ENCODE results near the gene CIT.
A peak's percentile ranks its signal among the peaks of the same experiment; 100 is the strongest.

The CIT gene

DNA sequence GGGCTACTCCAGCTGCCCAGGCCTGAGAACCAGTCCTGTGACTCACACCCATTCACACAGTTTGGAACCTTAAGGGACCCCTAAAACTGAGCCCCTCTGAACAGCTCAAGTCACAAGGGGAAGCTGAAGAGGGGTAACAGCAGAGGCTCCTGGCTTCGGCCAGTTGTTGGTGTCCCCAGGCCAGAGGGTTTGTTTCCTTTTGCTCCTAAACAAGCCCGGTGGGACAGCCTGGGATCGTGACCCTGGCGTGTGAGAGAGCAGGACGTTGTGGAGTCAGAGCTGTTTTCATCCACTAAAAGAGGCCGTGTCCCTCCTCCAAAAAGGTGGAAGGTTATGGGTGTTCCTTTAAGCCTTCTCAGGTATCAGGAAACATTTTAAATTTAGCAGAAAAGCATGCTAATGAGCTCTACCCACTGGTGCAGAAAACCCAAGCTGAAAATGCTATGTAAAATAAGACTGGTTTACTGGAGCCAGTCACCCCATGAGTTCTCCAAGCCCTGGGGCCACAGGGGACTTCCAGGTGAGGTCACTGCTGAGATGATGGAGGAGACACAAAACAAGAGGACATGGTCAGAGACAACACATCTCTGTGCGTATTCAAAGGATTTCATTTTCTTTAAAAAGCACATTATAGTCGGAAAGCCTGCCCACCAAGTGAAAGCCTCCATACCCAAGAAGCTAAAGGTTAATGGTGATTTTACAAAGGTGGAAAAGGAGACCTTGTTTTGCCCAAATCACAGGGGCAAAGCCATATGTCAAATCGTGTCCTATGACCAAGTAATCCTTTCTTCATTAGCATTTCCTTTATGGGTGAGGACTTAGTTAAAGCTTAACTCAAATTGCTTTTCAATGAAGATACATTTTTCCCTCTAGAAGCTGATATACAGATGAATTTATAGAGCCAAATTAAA, 195.1 kb downstream of the CIT start:
- DNase-seq: no peak

DNA sequence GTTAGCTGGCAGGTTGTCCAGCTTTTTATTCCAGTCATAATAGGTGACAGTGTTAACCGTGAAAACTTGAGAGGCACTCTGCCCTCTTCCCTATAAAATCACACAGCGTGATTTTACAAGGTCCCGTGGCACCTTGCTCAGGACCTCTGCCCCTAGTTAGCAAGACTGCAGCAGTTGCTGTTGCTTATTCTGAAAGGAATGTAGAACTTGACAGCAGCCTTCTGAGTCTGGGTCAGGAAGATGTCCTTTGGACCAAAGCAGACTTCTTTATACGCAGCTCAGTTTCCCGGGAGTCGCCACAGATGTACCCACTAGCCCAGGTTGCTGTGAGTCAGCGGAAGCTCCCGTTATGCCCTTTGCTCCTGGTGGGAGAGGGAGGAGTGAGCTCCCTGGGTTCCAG, 196.0 kb downstream of the CIT start:
- DNase-seq: no peak

DNA sequence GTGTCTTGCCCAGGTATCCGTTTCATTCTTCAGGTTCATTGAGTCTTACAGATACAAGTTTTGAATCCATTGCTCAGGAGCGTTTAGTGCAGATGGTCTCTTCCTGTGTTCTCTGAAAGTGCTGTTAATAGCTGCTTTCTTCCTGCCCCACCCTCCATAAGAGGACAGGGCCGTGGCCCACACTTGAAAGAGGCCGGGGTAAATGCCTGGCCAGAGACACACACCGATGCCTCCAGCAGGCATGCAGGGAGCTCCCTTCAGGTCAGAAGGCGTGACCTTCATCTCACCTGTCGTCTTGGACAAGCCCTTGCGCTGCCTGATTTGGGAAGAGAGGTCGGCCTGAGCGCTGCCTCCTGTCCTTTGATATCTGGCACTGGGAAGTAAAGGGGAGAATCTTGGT, 197.6 kb downstream of the CIT start:
- DNase-seq: no peak

DNA sequence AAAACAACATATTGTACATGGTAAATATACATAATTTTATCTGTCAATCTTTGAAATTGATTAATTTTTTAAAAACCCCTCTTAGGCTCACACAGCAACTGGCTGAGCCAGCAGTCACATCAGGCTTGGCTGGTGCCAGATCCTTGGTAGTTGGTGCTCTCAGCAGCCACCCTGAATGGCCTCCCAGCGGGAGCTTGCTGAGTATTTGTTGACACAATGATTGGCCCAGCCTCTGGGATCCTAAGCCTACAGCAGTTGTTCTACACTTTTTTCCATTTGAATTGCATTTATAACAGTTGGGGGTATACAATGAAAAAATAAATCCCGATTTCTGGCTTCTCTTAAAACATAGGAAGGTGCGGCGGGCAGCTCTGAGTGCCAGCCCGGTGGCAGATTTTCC, 198.0 kb downstream of the CIT start:
- no peak for DNase-seq

DNA sequence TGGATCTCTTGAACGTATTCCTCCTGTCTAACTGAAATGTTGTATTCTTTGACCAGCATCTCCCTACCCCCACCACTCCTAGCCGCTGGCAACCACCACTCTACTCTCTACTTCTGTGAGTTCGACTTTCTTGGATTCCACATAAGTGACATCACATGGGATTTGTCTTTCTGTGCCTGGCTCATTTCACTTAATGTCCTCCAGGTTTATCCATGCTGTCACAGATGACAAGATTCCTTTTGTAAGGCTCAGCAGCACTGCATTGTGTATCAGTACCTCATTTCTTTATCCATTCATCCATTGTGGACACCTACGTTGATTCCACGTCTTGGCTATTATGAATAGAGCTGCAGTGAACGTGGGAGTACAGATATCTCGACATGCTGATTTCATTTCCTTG, 198.7 kb downstream of the CIT start:
- no peak for DNase-seq

DNA sequence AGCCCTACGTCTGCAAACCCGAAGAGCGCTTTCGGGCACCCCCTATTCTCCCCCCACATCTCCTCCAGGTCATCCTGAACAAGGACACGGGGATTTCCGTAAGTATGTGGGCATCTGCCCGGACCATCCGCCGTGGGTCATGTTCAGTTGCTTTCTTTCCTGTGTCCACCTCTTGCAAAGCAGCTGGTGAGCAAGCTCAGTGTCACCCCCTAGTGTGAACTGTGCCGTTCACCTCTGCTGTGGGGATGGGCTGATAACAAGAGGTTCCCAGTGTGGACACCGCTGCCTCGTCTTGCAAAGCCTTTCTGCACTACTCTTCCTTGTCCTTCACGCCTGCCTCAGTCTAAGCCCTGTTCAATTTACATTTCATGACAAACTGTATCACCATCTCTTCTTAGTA, 200.5 kb downstream of the CIT start:
- DNase-seq: no peak

DNA sequence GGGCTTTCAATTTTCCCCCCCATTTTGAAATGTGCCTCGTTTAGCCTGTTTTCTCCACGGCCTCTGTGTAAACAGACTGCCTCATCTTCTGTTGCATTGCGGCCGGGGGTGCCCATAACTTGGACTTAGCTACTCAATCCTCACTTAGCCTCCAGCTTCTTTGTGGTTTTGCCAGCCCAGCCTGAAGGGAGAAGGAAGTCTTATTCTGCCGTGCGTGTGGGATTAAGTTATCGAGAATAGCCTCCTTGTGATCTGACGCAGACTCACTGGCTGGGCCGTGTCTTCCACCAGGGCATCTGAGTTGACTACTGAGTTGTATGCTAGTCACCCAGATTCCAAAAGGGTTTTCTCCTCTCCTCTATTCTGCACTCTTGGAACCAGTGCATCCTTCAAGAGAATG, 201.1 kb downstream of the CIT start:
- DNase-seq: peak in 1 of 58 donors; percentile 9

DNA sequence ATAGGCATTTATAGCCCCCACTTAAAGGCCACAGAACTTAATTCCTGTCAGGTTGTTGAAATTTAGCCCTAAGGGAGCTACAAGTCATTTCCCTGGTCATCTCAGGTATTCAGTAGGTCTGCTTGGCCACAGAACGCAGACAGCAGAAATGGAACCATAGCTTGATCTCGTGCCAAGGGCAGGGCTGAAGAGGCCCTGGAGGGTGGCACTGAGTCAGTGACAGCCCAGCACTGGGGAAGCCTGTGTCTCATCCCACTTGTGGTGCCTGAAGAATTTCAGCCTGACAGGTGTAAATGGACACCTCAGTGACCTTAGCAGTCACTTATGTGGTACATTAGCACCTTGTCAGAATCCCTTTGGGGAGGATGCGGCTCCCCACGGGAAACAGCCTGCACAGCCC, 202.6 kb downstream of the CIT start:
- DNase-seq: no peak

DNA sequence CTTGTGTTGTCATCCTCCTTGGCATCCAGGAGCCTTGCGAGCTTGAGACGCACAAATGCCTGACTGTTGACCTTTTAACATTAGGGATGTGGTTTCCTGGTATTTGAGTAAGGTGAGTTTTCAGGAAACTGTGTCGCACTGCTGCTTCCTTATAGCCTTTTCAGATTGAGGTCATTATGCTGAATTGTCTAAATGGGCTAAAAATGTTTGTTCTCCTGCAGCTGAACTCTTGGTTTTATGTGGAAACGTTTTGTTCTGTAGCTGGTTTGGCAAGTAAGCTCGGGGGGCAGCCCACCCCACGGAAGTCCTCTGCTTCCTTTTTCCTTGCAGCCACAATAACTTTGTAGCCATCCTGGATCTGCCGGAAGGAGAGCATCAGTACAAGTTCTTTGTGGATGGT, 203.5 kb downstream of the CIT start:
- DNase-seq: peak in 1 of 58 donors; percentile 24

DNA sequence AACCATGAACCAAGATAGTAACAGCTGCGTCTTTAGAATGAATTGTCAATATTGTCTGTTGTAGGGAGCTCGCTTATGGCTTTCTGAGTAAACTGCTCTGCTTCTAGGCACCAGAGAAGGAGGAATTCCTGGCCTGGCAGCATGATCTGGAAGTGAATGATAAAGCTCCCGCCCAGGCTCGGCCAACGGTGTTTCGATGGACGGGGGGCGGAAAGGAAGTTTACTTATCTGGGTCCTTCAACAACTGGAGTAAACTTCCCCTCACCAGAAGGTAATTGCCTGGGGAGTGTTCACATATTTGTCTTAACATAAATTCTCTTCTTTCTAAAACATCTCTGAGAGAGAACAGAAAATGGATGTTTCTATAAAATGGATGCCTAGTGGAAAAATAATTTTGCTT, 204.9 kb downstream of the CIT start:
- no peak for DNase-seq

DNA sequence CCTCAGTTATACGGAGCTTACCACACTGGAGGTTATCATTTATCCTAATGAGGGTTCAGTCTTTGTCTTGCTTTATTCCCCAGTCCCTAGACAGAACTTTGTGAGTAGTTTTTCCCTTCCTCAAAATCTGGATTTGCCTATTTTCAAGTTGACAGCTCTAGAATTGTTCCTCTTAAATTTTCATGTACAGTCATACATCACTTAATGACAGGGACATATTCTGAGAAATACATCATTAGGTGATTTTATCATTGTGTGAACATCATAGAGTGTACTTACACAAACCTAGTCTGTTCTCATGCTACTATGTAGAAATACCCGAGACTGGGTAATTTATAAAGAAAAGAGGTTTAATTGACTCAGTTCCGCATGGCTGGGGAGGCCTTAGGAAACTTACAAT, 206.1 kb downstream of the CIT start:
- DNase-seq: no peak

DNA sequence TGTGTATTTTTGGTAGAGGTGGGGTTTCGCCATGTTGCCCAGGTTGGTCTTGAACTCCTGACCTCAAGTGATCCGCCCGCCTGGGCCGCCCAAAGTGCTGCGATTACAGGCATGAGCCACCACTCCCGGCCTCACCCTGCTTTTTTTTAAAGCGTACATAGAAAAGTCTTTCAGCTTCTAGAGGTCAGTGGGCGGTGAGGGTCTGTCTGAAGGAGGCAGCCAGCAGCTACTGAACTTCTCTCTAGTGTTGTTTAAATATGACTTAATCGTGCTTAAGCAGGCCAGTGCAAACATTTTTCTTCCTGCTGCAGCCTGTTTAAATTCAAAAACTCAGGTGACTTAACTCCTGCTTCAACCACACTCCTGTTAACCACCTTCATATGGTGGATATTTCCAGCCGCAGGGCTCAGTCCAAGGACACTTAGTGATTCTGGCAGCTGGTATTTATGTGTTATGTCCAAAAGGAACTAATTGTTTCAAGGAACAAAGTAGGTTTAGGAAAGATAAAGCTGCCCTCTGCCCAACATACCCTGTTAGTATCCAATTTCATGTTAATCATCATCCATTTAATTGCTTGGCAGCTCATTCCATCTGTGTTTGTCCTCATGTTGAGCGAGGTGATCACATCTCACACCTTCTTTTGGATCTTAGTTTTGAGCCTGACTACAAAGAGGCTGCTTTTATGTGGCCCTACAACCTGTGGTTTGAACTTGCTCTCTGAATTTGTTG, 207.2 kb downstream of the CIT start:
- DNase-seq: no peak

DNA sequence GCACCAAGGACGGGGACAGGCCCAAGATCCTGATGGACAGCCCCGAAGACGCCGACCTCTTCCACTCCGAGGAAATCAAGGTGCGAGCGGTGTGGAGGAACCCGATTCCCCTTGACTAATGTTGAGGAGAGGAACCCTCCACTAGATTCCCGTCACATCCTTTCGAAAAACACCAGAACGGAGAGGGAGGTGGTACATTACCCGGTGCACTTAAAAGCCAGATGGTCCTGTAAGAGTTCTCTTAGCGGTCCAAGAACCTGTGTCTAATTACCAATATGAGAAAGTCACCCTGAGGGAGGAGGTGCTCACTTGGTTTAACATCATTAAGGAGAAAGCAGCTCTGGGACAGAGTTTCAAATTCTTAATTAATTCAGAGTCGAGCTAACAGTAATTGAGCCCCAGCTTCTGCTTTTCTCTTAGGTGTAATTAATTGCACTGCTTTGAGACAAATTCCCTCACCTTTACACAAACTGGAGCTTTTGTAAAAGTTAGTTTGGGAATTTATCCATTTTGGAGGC, 208.7 kb downstream of the CIT start:
- peak in 1 of 58 donors; percentile 45 for DNase-seq

DNA sequence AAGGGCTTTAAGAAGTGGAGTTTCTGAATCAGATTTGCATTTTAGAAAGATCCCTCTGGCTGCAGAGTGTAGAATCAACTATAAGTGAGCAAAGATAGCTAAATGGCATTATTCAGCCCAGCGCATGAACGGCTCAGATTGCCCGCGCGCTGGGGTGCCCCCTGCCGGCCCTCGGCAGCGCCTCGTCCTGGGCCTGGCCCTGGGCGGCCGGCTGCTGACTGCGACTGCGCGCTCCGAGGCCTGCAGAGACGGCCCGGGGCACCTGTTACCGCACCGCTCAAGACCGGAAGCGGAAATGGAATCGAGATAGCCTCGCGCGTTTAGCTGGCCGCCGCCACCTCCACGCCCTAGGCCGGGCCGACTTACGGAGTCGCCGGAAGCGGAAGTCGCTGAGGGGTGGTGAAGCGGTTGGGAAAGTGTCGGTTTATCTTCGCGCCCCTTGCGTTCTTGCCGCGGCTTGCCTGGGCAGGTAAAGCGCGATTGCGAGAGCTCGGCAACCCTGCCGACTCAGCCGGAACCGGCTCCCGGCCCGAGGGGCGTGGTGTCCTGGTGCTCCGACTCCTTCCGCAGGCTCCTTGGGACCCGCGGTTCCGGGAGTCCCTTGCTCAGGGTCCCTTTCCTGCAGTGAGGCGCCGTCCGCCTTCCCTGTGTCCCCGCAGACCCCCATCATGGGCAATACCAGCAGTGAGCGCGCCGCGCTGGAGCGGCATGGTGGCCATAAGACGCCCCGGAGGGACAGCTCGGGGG, 209.4 kb downstream of the CIT start, which contains the start of gene PRKAB1:
PRKAB1 (plus strand) TSS at position 557 of the 747 bp plus-strand sequence; CDS start at position 669, 112 bp downstream.
- DNase-seq: peak; percentile 63 to 98 (median 94)

DNA sequence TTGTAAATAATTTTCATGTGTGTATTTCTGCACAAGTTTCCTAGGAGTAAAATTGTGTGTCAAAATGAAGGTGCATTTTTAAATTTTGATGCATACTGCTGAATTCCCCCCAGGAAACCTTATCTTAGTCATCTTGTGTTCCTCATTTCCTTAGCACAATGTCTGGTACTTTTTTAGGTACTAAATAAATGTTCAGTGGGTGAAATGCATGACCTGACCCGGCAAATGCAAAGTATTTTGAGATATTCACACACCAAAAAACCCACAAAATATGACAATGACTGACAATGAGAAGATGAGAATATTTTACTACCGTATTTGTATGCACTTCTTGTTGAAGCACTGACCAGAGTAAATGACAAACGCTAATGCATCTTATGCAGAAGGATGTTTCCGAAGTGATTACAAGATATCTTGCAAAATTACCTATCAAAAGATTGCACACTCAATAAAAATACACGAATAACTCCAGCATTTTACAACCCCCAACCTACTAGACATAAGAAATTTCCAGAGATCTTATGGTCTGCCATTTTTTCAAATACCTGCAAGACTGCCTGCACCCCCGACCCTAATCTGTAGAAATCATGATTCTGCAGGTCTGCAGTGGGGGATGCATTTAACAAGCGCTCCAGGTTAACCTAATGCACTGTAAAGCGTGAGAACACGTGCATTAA, 210.1 kb downstream of the CIT start:
- DNase-seq: no peak

DNA sequence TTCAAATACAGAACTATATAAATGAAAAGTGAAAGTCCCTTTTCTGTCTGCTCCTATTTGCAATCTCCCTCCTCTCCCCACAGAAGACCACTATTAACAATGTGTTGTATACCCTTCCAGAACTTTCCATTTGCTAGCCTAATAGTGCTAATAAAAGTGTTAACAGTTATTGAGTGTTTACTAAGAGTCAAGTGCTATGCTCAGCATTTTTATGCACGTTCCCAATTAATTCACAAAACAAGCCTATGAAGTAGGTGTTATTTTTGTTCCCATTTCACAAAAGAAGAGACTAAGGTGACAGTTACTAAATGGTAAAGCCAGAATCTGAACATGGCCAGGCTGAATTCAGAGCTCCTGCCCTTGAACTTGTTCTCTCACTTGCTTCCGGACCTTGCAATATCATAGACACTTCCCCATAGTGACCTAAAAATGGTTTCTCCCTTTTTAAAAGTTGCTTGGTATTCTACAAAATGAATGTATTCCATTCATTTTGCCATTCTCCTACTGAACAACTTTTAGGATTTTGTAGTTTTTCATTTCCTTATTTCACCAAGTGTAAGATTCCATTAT, 210.8 kb downstream of the CIT start:
- no peak for DNase-seq

DNA sequence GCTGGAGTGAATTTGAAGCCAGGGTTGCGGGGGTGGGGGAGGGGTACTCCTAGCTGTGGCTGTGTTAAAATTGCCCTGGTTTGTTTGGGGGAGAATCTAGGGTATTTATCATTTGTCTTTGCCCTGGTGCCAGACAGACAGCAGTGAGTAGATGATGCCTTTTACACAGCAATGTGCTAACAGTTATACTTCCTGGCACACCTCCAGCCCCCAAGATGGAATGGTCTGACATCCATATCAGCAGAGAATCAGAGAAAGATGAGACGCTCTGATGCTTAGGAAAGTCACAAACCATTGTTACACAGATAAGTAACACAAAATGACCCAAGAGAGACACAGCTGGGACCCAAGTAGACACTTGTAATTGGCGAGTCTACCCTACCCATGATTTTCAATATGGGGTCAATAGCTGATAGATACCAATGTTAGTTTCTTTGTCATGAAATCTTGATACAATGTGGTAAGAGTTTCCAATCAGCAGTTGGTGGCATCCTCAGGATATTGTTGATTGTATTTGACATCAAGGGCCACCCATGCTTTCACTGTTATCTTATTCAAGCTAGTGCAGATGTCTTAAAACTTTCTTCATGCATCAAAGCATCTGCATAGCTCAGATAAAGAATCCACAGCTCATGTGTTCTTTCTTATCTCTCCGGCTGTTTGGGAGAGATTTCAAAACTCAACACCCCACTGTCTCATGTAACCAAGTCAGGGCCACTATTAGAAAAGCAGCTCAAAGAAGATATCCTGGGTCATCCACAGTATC, 211.8 kb downstream of the CIT start:
- DNase-seq: no peak

DNA sequence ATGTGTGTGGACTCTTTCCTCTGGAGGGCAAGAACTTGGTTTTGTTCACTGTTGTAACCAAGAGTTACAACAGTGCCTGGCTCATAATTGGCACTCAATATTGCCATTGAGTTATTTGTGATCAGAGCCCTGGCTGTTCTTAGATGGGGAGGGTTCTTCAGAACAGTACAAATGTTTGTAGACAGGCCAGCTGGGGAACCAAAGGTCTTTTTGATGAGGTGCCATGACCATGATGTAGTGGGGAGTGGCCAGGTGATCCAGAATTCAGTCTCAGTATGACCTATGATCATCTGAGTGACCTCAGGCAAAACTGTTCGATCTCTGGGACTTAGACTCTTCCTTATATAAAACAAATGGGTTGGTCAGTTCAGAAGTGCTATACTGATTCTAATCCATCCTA, 212.5 kb downstream of the CIT start:
- no peak for DNase-seq

DNA sequence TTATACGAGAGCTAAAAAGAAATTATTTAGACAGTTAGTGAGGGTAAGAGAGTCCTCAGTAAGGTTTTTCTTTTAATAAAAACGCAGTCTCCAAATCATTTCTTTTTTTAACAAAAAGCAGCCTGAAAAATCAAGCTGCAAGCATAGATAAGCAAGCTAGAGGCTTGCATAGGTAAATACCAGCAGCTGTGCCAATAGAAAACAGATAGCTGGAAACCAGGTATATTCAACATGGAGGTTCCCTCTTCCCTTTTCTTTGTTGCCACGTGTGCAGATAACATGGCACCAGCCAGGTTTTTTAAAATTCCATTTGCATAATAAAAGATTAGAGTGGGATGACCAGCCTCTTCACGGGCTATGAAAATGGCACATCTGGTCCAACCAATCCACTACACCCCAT, 215.2 kb downstream of the CIT start:
- no peak for DNase-seq

DNA sequence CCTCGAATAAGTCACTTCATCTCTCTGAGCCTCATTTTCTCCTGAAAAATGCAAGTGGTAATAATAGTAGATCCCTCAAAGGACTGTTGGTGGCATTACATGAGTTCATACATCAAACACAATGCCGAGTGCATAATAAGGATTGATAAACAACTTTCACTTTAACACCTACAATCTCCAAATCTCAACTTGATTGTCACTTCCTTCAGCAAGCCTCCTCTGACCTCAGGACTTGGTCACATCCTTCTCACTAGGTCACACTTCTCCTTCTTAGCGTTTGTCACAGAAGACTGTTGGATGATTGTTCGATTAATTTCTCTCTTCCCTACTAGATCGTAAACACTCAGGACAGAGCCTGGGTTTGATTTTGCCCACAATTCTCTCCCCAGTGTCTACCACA, 217.0 kb downstream of the CIT start:
- no peak for DNase-seq
